NCI-H1436 treated with DMSO at 0.1 percent for 48 hours (cell line): ENCODE measurements around the gene SLC22A13.
"Not testable (repeated sequence)": the region's sequence is repeated elsewhere in the genome, so short reads cannot be mapped to it uniquely, and the experiment has no call there.

ENCODE experiments used
- DNase-seq: peaks from one replicate; lab custom pipeline; 2025; lab: John Stamatoyannopoulos, UW

SLC22A13 gene

DNA sequence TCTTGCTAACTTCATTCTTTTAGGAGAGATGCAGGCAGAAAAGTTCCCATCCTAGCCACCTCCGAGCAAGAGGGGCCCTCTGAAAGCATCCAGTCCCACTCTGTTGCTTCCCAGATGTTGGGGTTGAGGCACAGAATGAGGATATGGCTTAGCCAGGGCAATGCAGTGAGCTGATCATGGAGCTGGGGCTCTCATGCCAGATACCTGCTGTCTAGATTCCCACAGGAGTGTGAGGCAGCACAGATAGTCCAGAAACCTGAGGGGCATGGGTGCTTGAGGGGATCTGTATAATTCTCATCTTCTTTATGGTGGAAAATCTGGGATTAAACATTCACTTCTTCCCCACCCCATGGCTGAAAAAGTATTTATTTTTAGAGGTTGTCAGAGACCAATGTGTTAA, 1.2 kb downstream of the SLC22A13 start:
- DNase-seq, result no peak

DNA sequence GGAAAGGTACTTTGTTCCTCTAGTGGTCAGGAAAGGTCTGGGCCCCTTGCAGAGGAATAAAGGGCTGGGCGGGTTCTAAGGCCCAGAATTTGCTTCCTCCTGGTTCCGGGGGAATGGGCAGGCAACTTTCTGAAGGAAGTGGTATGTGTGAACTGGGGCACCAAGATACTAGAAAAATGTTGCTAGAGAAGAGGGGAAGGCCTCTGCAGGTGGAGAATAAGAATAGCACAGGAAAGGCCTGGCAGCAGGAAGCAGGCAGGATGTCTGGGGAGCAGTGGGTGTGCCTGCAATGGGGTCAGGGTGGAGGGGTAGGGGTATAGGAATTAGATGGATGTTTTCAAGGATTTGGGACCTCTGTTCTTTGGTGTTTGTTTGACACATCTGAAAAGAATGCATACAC, 2.0 kb downstream of the SLC22A13 start:
- DNase-seq, result no peak

DNA sequence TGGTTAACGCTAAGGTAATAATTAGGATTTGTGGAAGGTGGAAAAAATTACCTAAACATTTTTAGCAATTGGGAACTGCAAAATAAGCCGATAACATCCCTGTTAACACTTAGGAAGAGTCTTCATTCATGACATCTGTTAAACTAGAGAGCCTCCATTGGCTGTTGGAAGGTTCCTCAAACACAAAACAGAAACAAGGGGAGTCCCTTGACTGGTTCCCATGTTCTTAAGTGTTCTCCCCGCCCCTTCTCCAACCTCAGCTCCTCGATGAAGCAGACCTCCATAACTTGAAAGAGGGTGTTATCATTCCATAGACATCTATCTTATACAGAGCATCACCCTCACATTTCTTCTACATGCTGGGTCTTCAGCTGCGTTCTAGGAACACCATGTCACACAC, 2.5 kb downstream of the SLC22A13 start:
- no peak for DNase-seq

DNA sequence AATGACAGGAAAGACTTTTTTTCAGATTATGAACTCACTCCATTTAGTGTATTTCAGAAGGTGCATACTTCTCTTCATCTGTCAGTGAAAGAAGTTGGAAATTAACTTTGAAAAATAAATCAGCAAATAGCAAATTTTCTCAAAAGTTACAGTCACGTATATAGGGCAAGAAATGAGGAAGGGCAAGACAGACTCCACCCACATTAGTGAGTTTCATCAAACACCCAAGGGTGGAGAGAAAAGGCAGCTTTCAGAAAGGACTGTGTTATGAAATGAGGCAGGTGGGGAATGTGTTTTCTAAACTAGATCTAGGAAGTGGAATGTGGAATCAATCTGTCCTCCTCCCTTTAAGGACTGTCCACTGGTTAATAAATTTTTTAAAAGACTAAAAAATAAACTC, 2.9 kb downstream of the SLC22A13 start:
- no peak for DNase-seq

DNA sequence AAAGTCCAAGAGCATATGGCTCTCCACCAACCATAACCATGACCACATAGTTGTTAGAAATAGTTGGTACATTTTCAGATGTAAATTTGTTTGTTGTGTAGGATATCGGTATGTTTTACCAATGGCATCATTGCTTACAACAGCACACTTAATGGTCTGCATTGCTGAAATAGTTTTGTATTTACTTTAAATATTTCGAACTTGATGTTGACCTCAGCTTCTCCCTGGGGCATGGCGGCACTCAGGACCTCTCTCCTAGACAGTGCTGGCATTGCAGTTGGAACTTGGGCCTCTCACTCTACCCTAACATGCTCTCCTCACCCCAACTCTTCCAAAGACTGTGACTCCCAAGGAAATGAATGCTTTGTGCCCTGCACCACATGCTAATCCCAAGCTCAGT, 5.0 kb downstream of the SLC22A13 start:
- DNase-seq, result no peak

DNA sequence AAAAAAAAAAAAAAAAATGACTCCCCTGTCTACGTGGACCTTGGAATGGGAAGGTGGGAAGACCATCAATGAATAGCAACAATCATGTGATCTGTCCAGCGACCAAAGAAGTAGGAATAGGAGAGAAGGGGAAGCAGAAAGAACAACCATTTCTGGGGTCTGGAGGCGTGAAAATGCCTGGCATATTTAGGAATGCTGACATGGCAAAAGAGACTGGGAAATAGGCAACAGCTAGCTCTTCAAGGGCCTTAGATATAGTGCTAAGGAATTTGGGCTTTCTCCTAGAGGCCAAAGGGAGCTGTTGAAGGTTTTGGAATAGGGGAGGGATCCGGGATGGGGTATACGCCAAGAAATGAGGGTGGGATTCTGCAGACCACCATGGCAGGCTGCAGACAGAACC, 5.9 kb downstream of the SLC22A13 start:
- DNase-seq, result no peak

DNA sequence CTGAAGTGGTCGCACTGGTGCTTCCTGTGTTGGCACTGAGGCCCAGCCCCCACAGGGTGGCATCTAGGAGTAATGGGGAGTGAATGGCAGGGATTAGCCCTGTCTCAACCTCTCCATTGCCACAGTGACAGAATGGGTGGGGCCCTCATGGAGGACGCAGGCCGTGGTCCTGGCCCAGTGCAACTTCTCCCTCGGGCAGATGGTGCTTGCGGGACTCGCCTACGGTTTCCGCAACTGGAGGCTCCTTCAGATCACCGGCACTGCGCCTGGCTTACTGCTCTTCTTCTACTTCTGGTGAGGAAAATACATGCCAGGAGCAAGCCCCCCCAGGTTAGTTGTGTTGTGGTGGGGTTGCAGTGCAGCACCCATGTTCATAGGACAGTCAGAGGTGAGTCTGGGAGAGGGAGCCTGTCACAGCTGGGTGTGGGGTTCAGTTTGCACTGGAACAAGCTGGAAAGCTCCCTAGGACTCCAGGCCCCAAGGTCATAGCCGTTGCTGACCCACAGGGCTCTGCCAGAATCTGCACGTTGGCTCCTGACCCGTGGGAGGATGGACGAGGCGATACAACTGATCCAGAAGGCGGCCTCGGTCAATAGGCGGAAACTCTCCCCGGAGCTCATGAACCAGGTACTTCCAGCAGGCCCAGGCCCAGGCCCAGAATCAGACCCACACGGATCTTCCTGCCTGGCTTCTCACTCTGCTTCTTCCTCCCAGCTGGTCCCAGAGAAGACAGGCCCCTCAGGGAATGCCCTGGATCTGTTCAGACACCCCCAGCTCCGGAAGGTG, 9.4 kb downstream of the SLC22A13 start:
- no peak for DNase-seq

DNA sequence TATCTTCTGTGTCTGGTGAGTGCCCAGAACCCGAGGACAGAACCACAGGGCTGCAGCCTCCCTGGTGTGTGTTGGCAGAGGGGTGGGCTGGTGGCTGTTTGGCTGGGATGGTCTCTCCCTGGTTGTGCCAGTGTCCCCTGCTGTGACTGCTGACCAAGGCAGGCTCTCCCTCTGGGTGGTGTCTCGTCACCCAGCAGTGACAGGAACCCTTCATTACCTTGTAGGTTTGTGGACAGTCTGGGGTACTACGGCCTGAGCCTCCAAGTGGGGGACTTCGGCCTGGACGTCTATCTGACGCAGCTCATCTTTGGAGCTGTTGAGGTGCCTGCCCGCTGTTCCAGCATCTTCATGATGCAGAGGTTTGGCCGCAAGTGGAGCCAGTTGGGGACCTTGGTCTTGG, 10.0 kb downstream of the SLC22A13 start:
- DNase-seq, result no peak

DNA sequence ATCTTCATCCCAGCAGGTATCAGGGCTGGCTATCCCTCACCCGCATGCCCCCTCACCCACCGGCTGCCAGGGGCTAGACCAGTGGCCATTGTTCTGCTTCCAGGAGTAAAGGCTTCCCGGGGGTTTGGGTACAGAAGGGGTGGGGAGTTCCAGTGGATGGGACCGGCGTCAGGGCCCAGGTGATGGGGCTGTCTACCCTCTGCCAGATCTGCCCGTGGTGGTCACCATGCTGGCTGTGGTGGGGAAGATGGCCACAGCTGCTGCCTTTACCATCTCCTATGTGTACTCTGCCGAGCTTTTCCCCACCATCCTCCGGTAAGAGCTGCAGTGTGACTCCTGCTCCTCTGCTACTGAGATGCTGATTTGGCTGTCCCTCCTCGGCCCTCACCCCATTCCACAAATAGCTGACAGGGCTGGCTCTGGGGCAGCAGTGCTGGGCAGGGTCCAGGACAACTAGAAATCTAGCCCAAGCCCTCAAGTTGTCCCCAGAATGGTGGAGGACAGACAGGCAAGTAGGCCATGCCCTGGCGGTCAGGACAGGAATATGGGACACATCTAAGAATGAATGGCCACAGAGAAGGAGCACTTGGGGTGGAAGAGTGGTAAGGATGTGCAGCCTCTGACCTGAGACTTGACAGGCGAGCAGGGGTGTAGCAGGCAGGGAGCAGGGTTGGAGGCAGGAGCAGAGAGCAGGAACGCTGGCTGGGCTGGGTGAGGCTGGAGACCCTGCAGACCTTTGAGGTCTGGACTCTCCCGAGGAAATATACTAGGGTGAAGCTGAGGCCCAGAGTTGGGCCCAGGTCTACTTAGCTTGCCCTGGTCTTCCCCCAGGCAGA, 10.7 kb downstream of the SLC22A13 start:
- DNase-seq, result no peak

DNA sequence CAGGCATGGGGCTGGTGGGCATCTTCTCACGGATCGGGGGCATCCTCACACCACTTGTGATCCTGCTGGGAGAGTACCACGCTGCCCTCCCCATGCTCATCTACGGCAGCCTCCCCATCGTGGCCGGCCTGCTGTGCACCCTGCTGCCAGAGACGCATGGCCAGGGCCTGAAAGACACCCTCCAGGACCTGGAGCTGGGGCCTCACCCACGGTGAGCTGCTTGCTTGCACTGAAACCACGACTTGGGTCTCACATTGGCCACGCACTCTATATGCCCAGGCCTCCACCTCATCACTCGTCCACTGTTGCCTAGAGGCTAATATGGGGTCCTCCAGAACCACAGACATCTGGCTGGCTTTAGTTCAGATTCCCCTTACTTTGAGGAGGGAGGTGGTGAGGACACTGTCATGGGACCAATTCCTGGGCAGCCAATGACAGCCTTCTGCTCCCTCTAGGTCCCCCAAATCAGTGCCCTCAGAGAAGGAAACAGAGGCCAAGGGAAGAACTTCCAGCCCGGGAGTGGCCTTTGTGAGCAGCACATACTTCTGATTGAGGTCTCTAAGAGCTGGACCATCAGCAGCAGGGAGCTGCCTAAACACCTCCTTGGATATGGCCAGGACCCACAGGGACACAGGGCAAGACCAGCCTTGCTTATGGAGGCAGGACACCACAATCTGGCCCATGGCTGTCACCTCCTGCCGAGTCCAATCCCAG, 11.5 kb downstream of the SLC22A13 start:
- DNase-seq, result no peak

DNA sequence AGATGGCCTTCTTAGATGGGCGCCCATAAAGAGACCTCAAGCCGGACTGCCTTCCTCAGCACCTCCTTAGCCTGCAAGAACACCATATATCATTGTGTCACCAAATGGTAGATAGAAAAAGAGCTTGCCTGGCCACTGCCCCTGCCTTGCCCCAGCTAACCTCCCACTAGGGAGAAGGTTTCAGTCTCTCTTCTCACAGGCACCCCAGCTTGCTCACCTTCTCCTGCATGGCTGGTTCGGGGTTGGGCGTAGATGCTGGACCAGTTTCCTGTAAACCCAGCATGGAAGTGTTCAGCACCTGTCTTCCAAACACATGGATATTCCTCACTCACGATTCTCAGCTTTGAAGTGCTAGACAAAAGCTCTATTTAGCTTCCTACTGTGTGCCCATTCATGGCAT, 13.2 kb downstream of the SLC22A13 start:
- no peak for DNase-seq

DNA sequence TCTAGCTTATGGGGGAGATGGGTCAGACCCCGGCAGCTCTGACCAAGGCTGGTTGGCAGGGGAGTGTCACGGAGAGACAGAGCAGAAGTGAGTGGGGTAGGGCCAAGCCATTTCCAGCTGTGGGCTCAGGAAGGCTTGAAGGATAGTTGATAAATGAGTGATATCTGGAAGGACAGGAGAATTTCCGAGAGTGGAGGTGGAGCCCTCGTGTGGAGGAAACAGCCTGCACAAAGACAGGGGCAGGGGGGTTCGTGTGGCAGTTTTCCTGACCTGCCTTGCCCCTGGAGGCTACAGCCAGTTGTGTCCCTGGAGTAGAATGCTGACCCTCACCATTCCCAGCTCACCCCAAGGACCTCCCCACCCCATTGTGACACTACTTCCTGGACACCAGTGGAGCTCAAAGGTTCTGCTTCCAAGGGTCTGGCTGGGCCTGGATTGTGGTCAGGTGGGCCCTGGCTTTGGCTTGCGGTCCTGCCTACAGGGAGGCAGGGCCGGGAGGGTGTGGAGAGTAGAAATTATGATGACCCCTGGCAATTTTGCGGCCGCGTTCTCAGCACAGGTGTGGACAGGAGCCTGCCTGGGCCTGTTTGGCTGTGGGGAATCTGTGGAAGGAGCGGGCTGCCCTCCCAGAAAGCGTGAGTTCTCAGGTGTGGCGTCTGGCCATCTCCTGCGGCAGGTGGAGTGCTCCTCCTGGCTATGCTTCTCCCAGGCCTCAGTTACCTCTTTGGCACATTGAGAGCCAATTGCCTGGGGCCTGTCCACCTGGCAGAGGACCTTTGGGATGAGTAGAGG, 16.5 kb downstream of the SLC22A13 start, which contains the start of gene SLC22A14:
SLC22A14 (plus strand) TSS at position 400 of the 792 bp plus-strand sequence. CDS start 23,733 bp downstream, outside the sequence.
- no peak for DNase-seq

DNA sequence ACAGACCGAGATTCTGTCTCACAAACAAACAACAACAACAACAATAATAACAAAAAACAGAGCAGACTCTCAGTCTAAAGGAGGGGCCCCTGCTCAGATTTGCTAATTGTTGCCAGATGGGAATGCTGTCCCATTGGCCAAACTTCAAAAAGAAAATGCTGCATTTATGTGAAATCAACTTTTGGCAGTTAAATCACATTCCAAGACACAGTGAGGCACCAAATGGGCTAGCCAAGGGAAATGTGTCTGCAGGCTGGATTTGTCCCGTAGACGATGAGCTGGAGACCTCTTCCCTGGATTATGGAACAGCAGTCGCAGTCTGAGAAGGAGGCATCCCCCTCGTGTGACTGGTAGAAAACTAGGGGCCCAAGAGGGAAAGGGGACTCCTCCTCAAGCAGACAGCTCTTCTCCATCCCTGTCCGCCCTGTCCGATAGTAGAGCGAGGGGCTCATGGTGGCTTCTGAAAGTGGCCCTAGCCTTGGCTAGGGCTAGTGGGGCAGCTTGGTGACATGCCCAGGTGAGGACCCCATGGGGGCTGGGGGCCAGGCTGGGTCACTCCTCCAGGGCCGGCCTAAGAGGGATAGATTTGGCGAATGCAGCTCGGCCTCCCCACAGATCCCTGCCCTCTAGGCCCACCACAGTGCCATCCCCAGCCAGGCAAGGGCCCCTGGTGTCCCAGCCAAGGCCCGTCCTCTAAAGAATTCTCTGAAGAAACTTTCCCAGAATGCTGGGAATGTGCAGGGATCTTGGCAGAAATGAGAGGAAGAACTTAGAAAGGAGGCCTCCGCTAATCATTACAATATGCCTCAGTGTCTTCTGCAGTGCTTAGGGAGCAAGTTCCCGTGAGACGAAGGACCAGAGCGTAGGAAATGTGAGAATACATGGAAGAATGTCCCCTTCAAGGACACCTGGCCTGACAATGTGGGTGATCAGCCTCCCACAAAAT, 18.5 kb downstream of the SLC22A13 start:
- no peak for DNase-seq

DNA sequence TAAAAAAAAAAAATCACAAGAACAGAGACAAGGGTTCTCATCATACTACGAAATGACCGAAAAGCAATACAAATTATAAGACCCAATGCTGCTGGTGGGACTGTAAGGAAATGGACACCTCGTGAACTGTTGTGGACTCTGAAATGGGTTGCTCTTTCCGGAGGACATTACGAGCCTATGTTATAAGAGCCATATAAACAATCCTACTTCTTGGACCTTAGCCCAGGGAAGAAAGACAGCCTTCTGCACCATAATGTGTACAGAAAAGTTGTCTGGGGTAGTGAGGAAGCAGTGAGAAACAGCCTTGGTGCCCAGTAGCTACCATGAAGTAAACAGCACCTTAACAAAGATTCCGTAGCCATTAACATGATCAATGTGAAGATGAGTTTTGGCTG, 19.1 kb downstream of the SLC22A13 start:
- DNase-seq, result no peak

DNA sequence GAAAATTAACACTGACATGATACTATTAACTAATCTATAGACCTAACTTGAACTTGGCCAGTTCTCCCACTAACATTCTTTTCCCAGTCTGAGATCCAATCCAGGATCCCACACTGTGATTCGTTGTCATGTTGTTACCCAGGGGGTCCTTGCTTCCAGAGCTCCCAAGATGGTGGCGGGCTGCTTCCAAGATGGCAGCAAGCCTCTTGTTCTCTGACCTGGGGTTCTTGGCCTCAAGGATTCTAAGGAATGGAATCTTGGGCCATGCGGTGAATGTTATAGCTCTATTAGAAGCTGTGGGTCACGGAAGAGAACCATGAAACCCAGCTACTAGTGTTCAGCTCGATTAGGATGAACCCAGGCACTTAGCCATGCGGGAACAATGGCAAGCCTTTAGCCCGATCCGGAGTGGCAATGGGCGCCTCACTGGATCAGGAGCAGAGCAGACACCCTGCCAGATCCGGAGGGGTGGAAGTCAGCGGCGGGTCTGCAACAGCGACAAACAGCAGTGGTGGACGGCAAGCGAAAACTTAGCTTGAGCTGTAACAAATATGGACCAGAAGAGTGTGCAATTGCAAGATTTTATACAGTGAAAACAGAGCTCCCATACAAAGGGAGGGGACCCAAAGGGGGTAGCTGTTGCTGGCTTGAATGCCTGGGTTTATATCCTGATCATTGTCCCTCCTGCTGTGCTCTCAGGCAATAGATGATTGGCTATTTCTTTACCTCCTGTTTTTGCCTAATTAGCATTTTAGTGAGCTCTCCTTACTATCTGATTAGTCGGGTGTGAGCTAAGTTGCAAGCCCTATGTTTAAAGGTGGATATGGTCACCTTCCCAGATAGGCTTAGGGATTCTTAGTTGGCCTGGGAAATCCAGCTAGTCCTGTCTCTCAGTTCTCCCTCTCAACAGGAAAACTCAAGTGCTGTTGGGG, 23.9 kb downstream of the SLC22A13 start:
- not testable (repeated sequence) for DNase-seq

DNA sequence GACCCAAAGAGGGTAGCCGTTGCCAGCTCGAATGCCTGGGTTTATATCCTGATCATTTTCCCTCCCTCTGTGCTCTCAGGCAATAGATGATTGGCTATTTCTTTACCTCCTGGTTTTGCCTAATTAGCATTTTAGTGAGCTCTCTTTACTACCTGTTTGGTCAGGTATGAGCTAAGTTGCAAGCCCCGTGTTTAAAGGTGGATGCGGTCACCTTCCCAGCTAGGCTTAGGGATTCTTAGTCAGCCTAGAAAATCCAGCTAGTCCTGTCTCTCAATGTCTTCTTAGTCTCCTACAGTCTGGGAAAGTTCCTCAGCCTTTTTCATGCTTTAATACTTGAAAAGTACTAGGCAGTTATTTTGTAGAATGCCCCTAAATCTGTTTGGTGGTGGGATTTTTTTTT, 31.4 kb downstream of the SLC22A13 start:
- DNase-seq, result not testable (repeated sequence)

DNA sequence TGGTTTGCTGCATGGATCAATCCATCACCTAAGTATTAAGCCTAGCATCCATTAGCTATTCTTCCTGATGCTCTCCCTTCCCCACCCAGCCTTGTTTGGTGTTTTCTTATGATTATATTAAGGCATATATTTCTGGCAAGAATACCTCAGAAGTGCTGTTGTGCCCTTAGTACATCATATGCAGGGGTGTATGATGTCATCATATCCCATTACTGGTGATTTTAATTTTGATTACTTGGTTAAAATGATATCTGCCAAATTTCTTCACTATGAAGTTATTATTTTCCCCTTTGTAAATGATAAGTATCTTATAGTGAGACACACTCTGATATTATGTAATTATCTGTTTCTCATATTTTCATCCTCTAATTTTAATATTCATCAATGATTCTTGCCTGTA, 31.9 kb downstream of the SLC22A13 start:
- no peak for DNase-seq

DNA sequence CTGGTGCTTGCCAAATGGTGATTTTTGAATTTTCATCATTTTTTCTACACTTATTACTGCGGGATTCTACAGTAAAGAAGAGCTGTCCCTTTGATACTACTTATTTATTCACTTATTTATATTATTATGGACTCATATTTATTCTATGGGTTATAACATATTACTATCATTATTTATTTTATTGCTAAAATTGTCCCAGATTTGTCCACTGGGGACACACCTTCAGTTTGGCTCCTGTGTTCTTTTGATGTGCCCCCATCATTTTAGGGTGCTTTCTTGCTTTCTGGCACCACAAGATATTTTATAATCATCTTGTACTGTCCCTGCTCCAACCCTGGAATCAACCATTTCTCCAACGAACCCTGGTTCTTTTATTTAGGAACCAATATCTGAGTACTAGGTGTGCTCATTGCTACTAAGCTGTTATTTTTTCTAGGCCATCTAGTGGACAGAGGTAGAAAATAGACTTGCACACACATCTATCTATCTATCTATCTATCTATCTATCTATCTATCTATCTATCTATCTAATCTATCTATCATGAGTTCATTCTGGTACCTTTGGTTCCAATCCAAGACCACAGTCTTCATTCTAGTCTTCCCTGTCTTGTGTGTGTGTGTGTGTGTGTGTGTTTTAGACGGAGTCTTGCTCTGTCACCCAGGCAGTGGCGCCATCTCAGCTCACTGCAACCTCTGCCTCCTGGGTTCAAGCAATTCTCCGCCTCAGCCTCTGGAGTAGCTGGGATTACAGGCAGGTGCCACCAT, 32.5 kb downstream of the SLC22A13 start:
- no peak for DNase-seq

DNA sequence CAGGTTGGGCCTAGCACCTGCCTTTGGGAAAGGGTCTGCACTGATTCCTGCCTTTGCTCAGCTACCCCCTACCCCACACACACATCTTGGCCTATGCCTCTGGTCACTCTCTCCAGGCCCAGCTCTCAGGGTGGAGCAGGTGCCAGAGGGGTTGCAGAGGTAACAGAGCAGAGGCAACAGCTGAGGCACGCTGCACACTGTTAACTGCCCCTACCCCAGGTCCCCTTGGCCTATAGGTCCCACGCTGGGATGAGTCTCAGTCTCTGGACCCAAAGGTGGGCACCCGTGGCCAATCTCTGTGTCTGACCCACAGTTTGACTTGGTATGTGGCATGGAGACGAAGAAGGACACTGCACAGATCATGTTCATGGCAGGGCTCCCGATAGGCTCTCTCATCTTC, 41.3 kb downstream of the SLC22A13 start:
- DNase-seq, result no peak
